Endodermal cell (in vitro differentiated cells): ENCODE results near the gene SPPL3. TPM values are rescaled to one million over a fixed set of nuclear protein-coding genes. Genes with fewer than 3 reads are reported as not detected.

ENCODE experiments used
- DNase-seq: peaks from one replicate; pipeline ENCODE4 v3.0.0-alpha.2; 2017
- H3K27ac ChIP-seq: 2 replicates; pipeline ENCODE4 v1.5.1; 2013; ENCODE audit warnings: mild to moderate bottlenecking, low read depth, low read length, moderate library complexity
- H3K27me3 ChIP-seq: 2 replicates; pipeline ENCODE4 v1.6.1; 2013; ENCODE audit warnings: mild to moderate bottlenecking, low read length, moderate library complexity; ENCODE audit not compliant: insufficient read depth, control insufficient read depth, poor library complexity, severe bottlenecking
- H3K36me3 ChIP-seq: 2 replicates; pipeline ENCODE4 v1.7.0; 2013; ENCODE audit warnings: mild to moderate bottlenecking, low read length, moderate library complexity; ENCODE audit not compliant: control insufficient read depth, insufficient read depth
- H3K4me1 ChIP-seq: one replicate; pipeline ENCODE4 v1.7.0; 2013; ENCODE audit warnings: low read length; ENCODE audit not compliant: control insufficient read depth, insufficient read depth
- H3K4me3 ChIP-seq: 2 replicates; pipeline ENCODE4 v1.5.1; 2013; ENCODE audit warnings: mild to moderate bottlenecking, low read length, moderate library complexity
- H3K9ac ChIP-seq: 2 replicates; pipeline ENCODE4 v1.6.1; 2013; ENCODE audit warnings: mild to moderate bottlenecking, low read length, moderate library complexity; ENCODE audit not compliant: poor library complexity, severe bottlenecking; ENCODE audit errors: extremely low read depth
- H3K9me3 ChIP-seq: 2 replicates; pipeline ENCODE4 v1.6.1; 2013; ENCODE audit warnings: mild to moderate bottlenecking, low read length, moderate library complexity; ENCODE audit not compliant: control insufficient read depth
- H3K27ac Mint-ChIP-seq: 2 replicates; pipeline ENCODE4 v1.8.0; 2020; ENCODE audit warnings: mixed read lengths
- H3K27me3 Mint-ChIP-seq: 2 replicates; pipeline ENCODE4 v1.8.0; 2021; ENCODE audit warnings: mild to moderate bottlenecking, mixed read lengths; ENCODE audit not compliant: insufficient read depth
- H3K36me3 Mint-ChIP-seq: 2 replicates; pipeline ENCODE4 v1.8.0; 2020; ENCODE audit warnings: low read depth, mixed read lengths
- H3K4me1 Mint-ChIP-seq: 2 replicates; pipeline ENCODE4 v1.8.0; 2020; ENCODE audit warnings: mixed read lengths
- H3K4me3 Mint-ChIP-seq: 2 replicates; pipeline ENCODE4 v1.8.0; 2020; ENCODE audit warnings: mild to moderate bottlenecking, moderate library complexity, mixed read lengths
- H3K9me3 Mint-ChIP-seq: 2 replicates; pipeline ENCODE4 v1.8.0; 2020; ENCODE audit warnings: mild to moderate bottlenecking, mixed read lengths
- CTCF ChIP-seq: fragments of 200-600 bp; sonication (generic); conservative IDR thresholded peaks from 2 replicates; pipeline ENCODE4 v1.5.0; 2021; ENCODE audit warnings: antibody characterized with exemption, mild to moderate bottlenecking
- WGBS, 2 experiments: methylation state at CpG; one replicate each; pipeline versions ENCODE4 v1.1.5 to v1.1.7; 2013; ENCODE audit warnings: missing lambda C conversion rate in 2 of 2, mixed read lengths in 1 of 2; ENCODE audit not compliant: insufficient coverage in 1 of 2, insufficient read length in 1 of 2; 5-methylcytosine and 5-hydroxymethylcytosine counted together
- total RNA-seq, 2 donors: library from RNA; stranded (reverse); fragmentation: NEBNext Ultra II Directional in 1 of 2; extraction: Animal tissue kit (Norgen Biotek cat#: 25700) in 1 of 2; gene quantifications; 2 replicates in 1 of 2; 3 replicates in 1 of 2; pipeline ENCODE4 v1.2.1, GENCODE V29; 2021

Gene SPPL3
- total RNA-seq, 2 donors from 2014 or later = 41.1 to 46.8 TPM

GRCh38 chr12:120751389-120751788 lies 152.8 kb downstream of the SPPL3 start:
- Histone ChIP-seq H3K36me3 (no peaks in the 10 kb centered on the region), H3K9ac (no peak overlapping the region), H3K9me3 (peaks cover 7% of the 10 kb centered on the region), H3K4me3 (no peak overlapping the region), H3K27ac (no peak overlapping the region), H3K4me1 (no peaks in the 10 kb centered on the region), H3K27me3 (no peaks in the 10 kb centered on the region)
- no peaks in the 10 kb centered on the region for H3K36me3 Mint-ChIP-seq
- TF ChIP-seq CTCF = no peak
- H3K9me3 Mint-ChIP-seq = peaks cover 15% of the 10 kb centered on the region
- H3K4me1 Mint-ChIP-seq = no peaks in the 10 kb centered on the region
- peaks cover 3% of the 10 kb centered on the region for H3K27me3 Mint-ChIP-seq
- no peak overlapping the region for H3K27ac Mint-ChIP-seq
- no peak overlapping the region for H3K4me3 Mint-ChIP-seq
- WGBS, 2 experiments = 93 to 97% methylated on average over 8 to 9 of the region's 9 CpGs
- no peak for DNase-seq

GRCh38 chr12:120750806-120751205 lies 153.4 kb downstream of the SPPL3 start:
- Histone ChIP-seq H3K4me1 (no peaks in the 10 kb centered on the region), H3K27ac (no peak overlapping the region), H3K9me3 (peaks cover 7% of the 10 kb centered on the region), H3K4me3 (no peak overlapping the region), H3K9ac (no peak overlapping the region), H3K36me3 (no peaks in the 10 kb centered on the region), H3K27me3 (no peaks in the 10 kb centered on the region)
- Mint-ChIP-seq H3K9me3 (peaks cover 15% of the 10 kb centered on the region), H3K4me1 (no peaks in the 10 kb centered on the region), H3K4me3 (no peak overlapping the region), H3K27me3 (peaks cover 3% of the 10 kb centered on the region), H3K27ac (no peak overlapping the region), H3K36me3 (no peaks in the 10 kb centered on the region)
- DNase-seq = no peak
- no peak for TF ChIP-seq CTCF
- WGBS, 2 experiments = 92 to 100% methylated on average over 4 to 5 of the region's 5 CpGs

- Histone ChIP-seq H3K27ac (no peak overlapping the region), H3K27me3 (no peaks in the 10 kb centered on the region), H3K4me1 (no peaks in the 10 kb centered on the region), H3K4me3 (no peak overlapping the region), H3K36me3 (no peaks in the 10 kb centered on the region), H3K9me3 (no peaks in the 10 kb centered on the region), H3K9ac (no peak overlapping the region)
- DNase-seq = no peak
- no peaks in the 10 kb centered on the region for H3K36me3 Mint-ChIP-seq
- no peak overlapping the region for H3K4me3 Mint-ChIP-seq
- no peak for TF ChIP-seq CTCF
- WGBS, 2 experiments = 86 to 93% methylated on average over 5 of the region's 5 CpGs
- H3K27ac Mint-ChIP-seq = no peak overlapping the region
- H3K4me1 Mint-ChIP-seq = no peaks in the 10 kb centered on the region
- no peaks in the 10 kb centered on the region for H3K27me3 Mint-ChIP-seq
- peaks cover 3% of the 10 kb centered on the region for H3K9me3 Mint-ChIP-seq
Measured at GRCh38 chr12:120749256-120749655, 154.9 kb downstream of the SPPL3 start.
